GM21390 (cell line): ENCODE data around the gene KIRREL3.

ENCODE experiments used
- ATAC-seq: cut with Tn5 transposase; IDR thresholded peaks from one replicate; pipeline ENCODE4 v1.9.1; 2021; ENCODE audit not compliant: unreplicated experiment

Gene KIRREL3

DNA sequence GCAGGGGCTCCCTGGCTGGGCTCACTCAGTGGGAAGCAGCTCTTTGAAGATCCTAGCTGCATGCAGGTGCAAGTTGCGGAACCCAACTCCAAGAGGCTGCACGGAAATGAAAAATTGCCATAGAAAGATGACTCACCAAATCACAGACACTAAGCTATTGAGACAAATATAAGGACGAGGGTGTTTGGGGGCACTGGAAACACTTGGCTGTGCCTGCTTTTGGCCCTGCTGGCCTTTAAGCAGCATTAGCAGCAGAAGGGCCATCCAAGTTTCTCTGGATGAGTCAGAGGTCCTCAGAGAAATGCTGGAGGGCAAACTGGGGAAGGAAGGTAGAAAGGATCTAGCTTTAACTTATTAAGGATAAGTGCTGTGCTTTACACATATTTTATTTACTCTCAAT, 282.3 kb downstream of the KIRREL3 start:
- ATAC-seq: no peak

DNA sequence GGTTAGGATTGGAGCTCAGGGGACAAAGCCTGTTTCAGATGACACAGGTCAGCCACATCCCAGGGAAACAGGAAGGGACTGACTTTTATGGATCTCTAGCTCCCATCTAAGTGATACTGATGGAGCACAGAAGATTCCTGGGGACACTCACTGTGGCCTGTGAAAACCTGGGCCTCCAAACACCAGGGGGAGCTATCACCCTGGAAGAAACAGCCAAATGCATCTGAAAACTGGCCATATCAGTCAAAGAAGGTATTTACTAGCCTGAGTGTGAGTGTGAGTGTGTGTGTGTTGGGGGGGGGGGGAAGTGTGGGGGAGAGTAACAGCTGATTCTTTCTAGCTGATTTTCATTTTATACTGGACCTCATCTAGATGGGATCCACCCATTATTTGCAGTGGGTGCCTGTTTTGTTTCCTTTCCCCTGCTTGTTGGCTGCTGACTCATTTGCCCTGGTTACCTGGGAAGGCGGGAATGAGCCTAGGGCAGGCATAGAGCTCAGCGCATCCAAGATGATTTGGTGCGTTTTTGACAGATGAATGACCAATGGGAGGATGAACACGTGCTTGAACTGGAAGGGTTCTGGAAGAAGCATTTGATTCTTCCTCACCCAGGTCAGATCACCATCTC, 284.0 kb downstream of the KIRREL3 start:
- no peak for ATAC-seq

DNA sequence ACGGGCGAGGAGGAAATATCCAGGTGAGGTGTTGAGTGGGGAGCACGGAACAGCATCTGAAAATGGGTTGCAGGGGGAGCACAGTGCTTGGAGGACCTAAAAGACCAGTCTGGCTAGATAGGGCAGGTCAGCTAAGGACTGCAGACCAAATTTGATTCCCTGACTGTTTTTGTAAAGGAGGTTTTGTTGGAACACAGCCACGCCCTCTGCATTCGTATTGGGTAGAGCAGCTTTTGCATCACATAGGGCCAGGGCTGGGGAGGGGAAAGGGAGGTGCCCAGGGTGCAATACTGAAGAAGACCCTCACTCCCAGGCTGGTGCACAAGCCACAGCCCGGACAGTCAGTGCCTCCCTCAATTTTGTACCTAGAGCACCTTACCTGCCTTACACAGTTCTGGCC, 286.8 kb downstream of the KIRREL3 start:
- ATAC-seq: no peak

DNA sequence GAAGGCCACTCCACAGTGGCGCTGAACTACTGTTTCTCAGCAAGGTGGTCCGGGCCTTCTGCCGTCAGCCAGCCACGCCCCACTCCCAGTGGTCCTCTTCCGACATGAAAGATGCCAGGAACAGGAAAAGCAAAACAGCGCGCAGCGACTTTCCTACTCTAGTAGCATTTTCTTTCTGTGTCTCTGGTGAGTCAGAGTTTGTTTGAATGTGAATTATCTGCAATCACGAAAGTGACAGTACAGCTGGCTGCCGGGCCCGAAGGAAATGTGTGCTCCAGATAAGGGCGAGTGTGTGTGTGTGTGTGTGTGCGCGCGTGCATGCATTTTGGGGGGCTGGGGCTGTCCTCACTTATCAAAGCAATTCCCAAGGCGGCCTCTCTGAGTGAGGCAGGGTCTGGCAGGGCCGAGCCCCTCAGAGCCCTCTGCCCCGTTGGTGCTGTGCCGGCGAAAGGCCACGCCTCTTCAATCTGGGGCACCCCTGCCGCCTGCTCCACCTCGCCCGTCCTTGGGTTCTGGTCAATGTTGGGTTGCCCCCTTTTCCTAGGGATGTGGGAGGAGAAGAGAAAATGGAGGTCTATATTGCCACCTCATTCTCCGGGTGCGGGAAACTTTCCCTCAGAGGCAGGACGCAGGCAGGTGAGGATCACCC, 288.5 kb downstream of the KIRREL3 start:
- ATAC-seq: no peak

DNA sequence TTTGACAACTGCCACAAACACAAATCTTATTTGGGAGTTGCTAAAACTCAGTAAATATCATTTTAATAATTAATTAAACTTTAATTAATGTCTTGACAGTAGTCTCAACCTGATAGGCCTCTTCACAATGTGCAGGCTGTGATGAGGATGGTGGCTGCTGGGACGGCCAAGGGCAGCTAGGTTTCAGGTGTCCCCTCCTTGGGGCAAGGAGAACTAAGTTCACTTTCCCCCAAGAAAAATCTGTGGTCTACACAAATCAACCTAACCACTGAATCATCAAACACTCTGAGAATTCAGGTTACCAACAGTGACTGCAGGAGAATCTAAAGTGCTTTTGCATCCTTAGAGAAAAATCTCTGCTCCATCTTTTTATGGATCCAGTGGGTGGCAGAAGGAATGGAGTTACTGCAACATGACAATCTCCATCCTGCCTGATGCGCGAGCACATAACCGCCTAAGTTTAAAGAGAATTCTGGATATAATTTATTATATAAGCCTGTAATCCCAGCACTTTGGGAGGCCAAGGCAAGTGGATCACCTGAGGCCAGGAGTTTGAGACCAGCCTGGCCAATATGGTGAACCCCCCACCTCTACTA, 289.7 kb downstream of the KIRREL3 start:
- ATAC-seq: no peak

DNA sequence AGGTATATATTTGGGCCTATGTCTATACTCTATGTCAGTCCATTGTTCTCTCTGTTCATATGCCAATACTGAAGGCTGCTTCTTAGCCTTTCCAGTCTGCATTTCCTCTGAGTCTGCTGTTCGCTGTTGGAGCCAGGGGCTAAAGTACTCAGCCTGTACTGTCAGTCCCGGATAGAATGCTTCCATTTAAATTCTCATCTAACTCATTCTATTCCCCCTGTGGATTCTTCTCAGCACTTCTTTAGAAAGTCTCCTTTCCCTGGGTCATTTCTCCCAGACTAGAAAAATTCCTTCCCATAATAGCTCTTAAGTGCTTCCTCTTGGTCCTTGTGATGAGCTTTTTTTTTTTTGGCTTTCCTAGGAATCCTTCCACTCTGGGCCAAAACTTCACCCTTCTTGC, 293.1 kb downstream of the KIRREL3 start:
- ATAC-seq: no peak

DNA sequence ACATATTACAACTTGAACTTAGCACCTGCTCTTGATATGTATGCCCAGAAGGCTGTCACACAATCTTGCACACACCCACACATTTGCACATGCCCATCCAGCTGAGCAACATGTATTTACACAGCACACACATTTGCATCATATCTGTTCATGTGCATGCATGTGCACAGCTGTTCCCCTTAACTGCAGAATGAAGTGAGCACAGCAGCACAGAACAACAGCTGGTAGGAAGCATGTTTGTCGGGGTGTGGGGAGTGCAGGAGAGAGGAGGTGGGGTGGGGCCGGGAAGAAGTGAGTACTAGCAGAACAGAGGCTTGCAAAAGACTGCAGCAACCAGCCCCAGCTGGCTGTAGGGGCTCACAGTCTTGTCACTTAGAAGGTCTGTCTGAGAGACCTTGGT, 296.5 kb downstream of the KIRREL3 start:
- ATAC-seq: no peak

DNA sequence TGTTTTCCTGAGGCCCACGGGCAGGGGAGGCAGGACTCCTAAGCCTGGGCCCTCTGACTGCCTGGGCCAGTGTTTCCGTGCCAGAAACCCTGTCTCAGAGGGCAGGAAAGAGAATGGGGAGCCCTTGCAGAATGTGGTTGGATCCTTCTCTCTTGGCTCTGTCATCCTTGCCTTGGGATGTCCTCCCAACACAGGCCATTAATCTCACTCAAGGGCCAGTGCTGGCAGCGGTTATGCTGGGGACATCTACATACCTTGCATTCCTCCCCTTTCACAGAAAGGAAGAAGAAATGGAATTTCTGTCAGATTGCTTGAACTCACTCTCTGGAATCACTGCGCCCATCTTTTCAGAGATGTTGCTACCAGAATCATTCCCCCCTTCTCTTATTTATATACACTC, 296.9 kb downstream of the KIRREL3 start:
- ATAC-seq: no peak

DNA sequence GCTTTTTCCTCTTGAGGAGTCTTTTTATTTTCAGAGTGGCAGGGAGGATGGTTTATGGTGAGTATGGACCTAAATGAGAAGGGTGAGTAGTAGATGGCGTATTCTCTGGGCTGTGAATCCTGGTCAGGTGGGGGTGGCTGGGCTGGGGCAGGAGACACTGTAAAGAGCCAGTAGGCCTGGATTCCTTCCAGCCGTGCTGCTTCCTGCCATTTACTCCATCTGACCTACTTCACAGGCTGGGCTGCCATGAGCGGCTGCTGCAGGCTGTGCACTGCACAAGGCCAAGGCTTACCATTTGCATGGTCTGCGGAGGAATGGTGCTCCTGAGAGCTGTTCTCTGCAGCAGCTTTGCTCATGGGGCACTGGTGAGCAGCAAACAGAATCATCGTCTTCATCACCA, 297.6 kb downstream of the KIRREL3 start:
- no peak for ATAC-seq

DNA sequence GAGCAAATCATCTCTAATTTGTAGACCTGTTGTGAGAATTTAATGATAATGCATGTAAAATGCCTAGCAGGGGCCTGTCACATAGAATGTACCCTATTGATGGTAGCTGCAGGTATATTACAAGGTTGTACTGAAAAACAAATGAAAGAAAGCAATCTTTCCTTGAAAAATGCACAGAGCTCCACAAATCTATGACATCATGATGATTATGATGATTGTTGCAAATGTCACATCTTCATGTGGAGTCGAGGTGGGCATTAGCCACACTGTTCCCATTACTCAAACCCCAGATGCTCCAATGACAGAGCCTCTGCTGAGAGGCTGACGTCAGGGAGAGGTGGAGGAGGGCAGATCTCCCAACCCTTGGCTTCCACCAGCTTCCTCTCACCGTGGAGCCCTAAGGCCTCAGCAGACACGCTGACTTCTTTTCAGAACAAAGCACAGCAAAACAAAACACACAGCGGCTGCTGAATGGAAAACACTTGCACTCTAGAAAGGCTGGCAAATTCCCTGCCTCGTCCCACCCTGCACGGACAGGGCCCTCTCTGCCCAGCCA, 298.3 kb downstream of the KIRREL3 start:
- ATAC-seq: no peak

DNA sequence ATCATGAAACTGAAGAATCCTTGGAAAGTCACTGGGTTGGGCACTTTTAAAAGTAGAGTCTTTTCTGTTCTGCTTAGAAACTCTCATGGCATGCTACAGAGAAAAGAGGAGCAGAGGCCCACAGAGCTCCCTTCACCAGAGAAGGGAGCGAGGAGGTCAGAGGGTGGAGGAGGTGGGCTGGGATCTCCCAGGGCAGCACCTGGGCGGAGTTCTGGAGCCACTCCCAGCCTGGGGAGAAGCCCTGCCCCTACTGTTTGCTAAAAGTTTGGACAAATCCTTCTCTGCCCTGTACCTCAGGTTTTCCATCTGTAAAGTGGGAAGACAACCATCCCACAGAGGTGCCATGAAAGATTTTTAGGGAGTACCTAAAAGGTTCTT, 299.1 kb downstream of the KIRREL3 start:
- ATAC-seq: no peak

DNA sequence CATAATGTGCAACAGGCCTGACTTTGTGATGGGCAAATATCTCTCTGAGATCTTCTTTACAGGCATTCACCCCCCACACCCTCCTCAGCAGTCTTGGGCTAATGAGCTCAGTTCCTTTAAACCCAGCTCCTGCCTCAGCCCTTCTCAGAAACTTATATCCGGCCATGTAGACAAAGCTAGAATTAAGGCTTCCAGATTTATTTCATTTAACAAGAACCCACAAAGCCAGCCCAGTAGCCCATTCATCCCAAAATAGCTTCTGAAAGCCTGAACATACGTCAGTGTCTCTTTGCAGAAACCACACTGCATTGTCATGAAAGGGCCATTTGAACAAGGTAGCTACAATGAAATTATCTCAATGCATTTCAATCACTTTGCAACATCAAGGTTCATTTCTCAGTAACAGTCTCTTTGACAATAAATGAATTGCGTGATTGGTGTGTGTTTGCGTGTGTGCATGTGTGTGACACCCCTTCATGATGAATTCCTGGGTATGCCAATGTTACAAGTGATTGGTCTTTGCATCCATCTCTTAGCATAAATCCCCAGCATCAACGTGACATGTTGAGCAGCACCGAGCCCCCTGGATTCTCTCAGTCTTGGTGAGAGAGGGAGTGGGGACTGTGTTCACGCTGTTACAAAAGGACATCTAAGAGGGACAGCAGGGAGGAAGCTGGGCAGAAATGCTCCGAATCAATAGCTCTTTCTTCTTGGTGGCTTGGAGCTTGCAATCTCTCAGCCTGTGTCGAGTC, 299.6 kb downstream of the KIRREL3 start:
- peak; percentile 86 for ATAC-seq

DNA sequence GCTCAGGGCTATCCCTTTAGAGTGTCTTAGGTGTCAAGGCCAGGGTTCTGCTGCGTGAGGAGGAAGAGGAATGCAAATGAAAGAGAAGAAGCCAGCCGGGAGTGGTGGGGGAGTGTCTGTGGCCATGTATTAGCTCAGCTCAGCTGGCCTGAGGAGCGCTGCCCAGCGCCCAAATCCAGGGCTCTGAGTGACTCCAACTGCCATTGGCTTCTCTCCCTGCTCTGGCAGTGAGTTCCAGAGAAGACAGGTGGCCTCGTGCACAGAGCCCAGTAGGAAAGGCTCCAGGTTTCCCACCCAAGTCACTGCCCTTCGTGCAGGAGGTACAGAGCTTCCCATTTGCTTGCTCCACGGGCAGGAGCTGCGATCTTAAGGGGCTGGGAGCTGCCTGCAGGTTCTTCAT, 302.0 kb downstream of the KIRREL3 start:
- ATAC-seq: no peak

DNA sequence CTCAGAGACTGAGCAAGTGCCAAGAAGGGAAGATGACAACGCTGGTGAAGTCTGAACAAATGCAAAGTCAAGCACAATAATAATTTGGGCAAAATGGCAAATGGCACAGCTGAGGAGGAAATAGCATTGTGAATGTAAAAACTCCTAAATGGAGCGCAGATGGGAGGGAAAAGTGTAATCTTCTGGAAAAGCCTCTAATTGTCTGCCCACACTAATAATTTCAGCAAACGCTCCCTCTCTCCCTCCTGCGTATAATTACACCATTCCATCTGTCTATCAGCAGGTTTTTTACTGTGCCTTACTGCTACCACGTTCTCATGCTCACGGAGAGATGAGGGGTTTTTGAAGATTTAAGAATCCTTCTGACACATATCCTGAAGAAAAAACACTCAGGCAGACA, 302.6 kb downstream of the KIRREL3 start:
- ATAC-seq: no peak

DNA sequence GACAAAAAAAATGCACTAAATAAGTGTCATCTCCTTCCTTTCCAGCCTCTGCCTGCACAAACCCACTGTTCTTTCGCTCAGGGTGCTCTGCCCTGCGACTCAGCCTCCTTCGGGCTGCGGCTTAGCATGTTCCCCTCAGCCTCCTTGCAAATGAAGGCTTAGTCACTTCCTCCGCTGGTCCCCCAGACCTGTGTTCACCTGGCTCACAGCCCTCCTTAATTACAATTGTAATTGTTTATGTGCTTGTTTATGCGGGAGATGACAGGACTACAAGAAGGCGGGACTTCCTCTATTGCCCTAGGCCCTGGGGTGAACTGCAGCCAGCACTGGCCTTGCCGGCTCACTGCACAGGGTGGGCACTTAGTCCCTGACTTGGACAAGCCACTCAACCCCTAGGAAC, 303.6 kb downstream of the KIRREL3 start:
- no peak for ATAC-seq

DNA sequence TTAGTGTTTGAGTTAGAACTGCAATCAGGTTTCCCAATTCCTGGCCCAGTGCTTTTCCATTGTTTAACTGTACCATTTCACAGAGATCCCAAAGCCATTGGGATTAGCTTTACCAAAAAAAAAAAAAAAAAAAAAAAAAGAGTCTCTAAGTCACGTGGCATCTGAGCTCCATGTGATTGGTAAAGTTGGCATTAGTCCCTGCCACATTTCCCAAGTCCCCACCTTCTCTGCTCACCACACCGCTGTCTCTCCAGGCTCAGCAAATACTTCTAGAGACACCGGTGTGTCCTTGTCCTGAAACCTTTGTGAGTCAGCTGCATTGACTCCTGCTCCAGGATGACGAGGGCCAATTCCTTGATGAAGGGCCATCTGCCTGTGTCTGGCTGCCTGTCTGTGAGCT, 305.3 kb downstream of the KIRREL3 start:
- ATAC-seq: no peak

DNA sequence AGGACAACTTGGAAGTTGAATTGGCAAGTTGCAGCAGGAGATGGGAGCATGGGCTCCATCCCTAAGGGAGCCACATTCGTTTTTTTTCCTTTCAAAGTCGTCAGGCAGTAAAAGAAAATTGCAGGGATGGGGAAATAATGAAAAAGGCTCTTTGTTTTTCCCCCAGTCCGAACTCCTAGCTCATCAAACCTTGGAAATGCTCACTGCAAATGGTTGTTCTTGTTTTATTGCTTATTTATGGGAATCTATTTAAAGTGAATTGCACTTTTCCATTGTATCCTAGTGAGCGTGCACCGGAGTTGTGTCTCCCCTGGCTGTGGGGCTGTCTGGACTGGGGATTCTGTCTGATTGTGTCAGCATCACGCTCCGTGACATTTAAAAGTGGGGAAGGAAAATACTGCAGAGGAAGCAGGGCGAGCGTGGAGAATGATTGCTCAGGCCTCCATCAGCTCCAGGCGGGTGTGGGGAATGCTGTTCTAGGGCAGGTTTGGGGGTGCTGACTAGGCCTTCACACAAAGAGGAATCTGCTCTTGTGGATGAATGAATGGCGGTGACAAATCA, 306.4 kb downstream of the KIRREL3 start:
- no peak for ATAC-seq

DNA sequence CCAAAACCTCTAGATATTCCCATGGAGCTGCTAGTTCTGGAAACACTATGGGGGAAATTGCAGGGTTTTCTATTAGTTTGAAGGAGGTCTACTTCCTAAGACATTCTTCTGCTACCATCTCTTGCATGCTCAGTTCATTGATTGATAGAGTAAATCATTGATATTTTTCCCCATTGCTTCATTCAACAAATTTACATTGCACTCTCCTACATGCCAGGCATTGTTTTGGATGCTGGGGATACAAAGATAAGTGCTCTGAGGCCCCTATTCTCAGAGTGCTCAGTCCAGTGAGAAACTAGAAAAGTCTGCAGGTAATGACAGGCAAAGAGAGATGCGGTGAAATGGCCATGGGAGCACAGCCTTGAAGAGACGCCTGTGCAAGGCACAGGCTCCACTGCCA, 313.1 kb downstream of the KIRREL3 start:
- ATAC-seq: no peak

DNA sequence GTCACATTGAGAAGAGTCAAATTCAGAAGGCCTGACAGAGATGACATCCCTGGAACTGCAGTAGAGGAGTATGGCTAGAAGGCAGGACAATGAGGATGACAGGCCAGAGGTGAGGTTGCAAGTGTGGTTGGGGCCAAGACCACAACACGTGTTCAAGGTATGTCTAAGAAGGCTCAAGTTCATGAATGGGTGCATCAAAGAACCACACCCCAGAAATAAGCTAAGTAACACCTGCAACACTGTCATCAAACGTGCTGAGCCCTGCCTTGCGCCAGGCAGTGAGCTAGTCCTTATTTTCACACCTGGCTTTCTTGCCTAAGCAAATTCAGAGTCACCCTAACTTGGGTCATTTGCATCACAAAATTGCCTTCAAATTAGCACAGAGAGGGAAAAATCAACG, 313.6 kb downstream of the KIRREL3 start:
- no peak for ATAC-seq

DNA sequence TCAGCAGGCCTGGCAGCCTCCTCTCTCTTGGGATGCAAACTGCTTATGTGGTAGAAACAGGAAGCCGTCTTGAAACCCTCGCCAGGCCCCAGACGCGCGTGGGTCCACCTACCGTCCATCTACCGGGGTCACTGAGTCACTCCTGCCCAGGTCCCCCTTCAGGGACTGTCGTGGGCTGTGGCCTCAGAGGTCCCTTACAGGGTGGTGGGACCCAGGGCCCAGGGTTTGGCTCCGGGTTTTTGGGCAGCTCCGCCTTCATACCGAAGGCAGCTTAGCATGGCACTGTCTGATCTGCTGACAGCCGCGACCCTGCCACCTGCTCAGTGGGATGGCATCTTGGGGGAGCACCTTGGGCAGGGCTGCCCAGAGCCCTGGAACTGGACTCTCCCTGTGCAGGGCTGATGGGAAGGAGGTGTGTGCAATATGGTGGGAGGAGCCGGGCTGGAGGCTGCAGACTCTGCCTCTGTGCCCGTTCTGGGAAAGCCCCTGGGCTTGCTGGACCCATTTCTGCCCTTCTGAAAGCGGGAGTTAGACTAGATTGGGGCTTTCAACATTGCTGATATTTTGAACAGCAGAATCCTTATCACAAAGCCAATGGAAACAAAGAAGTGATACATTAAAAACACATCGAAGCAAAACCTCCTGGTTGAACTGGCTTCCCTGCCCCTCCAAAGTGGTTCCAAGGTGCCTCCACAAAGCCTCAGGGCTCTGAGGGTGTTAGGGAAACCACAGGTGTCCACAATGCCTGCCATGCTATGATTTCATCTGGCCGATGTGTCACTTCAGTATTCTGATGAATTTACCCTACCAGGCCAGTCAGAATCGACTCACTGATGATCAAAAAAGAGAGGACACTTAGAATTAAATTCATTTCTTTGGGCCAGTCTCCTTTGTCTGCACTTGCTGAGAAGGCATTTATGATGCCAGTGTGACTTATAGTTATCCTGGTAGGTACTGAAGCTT, 316.5 kb downstream of the KIRREL3 start:
- ATAC-seq: no peak
